SH-SY5Y (cell line): ENCODE data around the gene FAM8A1.

Source experiments
- GATA2 ChIP-seq: IDR thresholded peaks from 2 replicates; pipeline ENCODE4 v1.6.1; 2011; ENCODE audit warnings: mild to moderate bottlenecking, low read depth, low read length
- GATA3 ChIP-seq: IDR thresholded peaks from 2 replicates; pipeline ENCODE4 v1.6.1; 2011; ENCODE audit warnings: low read depth, mild to moderate bottlenecking, low read length, moderate library complexity

- TF ChIP-seq GATA2: no peak
- TF ChIP-seq GATA3: no peak
These were observed 10.6 kb upstream of the FAM8A1 start for GRCh38 chr6:17589406-17590096.
